HG03280 (cell line): ENCODE measurements around the gene HTR1D.
"Not testable (repeated sequence)": the region's sequence is repeated elsewhere in the genome, so short reads cannot be mapped to it uniquely, and the experiment has no call there.

Source experiments
- ATAC-seq: cut with Tn5 transposase; IDR thresholded peaks from one replicate; pipeline ENCODE4 v1.9.1; 2021; ENCODE audit warnings: mild to moderate bottlenecking, moderate library complexity; ENCODE audit not compliant: unreplicated experiment

Gene HTR1D, protein sequence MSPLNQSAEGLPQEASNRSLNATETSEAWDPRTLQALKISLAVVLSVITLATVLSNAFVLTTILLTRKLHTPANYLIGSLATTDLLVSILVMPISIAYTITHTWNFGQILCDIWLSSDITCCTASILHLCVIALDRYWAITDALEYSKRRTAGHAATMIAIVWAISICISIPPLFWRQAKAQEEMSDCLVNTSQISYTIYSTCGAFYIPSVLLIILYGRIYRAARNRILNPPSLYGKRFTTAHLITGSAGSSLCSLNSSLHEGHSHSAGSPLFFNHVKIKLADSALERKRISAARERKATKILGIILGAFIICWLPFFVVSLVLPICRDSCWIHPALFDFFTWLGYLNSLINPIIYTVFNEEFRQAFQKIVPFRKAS

GRCh38 chr1:23217421-23218115 is at the start of gene HTR1D:
TSS of gene HTR1D (minus strand) at chr1:23217502. CDS start at chr1:23194219, 23,283 bp downstream.
- ATAC-seq: no peak

DNA sequence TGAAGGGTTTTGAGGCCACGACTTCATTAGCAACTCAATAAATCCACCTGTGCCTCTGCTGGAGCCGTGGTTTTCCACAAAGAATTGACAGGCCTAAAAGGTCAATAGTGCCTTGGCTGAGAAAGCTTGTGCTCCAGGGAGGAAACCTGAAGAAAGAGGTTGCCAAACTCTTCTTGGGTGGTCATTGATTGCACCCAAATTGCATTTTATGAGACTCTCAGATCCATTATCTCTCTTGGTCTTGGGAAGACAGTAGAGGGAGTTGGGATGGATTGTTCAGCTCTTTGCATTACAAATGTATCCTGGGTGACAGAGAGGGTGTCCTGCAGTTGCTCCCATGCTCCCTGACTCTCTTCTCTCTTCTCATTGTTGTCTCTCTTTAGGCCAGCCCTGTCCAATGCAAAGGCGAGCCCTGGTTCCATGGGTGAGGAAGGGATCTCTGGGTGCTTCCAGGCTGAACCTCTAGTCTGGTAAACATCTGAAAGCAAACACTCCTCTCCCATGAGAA is 46.1 kb upstream of the HTR1D start:
- ATAC-seq: no peak

GRCh38 chr1:23258082-23258481 is 40.8 kb upstream of the HTR1D start:
- ATAC-seq: not testable (repeated sequence)

DNA sequence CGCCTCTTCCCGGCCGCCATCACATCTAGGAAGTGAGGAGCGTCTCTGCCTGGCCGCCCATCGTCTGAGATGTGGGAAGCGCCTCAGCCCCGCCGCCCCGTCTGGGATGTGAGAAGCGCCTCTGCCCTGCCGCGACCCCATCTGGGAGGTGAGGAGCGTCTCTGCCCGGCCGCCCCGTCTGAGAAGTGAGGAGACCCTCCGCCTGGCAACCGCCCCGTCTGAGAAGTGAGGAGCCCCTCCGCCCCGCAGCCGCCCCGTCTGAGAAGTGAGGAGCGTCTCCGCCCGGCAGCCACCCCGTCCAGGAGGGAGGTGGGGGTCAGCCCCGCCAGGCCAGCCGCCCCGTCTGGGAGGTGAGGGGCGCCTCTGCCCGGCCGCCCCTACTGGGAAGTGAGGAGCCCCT is 40.1 kb upstream of the HTR1D start:
- ATAC-seq: not testable (repeated sequence)

DNA sequence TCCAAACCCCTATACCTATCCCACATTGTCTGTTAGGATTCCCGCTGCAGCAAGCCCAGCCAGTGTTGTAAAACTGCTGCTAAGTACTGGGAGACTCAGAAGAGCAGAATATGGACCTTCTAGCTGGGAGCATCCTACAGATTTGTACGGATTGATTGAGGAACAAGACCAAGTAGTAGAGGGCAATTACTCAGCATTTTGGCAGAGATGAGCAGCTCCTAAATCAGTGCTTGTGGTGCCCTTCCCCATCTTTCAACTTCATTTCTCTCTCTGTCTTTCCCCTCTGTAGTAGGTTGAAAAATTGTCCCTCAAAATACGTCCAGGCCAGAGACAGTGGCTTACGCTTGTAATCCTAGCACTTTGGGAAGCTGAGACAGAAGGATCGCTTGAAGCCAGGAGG is 37.3 kb upstream of the HTR1D start:
- no peak for ATAC-seq

GRCh38 chr1:23251812-23252211 is 34.5 kb upstream of the HTR1D start:
- no peak for ATAC-seq

- no peak for ATAC-seq
These were observed 32.6 kb upstream of the HTR1D start for GRCh38 chr1:23249787-23250454.

- no peak for ATAC-seq
These were observed 30.0 kb upstream of the HTR1D start for GRCh38 chr1:23247276-23247675.

- no peak for ATAC-seq
These were observed 29.0 kb upstream of the HTR1D start for GRCh38 chr1:23246274-23246673.

DNA sequence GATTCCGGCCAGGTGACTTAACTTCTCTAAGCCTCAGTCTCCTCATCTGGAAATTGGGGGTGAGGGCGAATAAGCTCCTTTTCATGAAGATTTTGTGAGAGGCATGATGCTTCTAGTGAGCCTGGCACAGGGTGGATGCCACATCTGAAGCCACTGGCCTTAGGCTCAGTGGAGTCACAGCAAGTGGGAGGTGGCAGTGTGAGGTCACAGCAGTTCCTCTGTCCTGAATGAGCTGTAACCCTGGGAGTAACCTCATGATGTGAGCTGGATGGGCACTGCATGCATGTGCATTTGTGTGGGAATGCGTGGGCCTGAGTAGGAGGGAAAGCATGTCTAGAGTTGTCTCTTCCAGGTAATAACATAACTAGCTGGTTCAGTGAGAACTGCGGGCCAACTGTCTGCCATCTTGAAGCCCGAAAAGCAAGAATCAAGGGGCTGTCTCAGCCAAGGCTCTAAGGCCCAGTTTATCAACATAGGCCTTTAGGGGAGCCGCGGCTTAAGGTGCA is 27.0 kb upstream of the HTR1D start:
- ATAC-seq: no peak

- no peak for ATAC-seq
These were observed 25.1 kb upstream of the HTR1D start for GRCh38 chr1:23242414-23242813.

GRCh38 chr1:23239638-23240295 is 22.5 kb upstream of the HTR1D start:
- no peak for ATAC-seq

- no peak for ATAC-seq
These were observed 21.3 kb upstream of the HTR1D start for GRCh38 chr1:23238565-23238964.

DNA sequence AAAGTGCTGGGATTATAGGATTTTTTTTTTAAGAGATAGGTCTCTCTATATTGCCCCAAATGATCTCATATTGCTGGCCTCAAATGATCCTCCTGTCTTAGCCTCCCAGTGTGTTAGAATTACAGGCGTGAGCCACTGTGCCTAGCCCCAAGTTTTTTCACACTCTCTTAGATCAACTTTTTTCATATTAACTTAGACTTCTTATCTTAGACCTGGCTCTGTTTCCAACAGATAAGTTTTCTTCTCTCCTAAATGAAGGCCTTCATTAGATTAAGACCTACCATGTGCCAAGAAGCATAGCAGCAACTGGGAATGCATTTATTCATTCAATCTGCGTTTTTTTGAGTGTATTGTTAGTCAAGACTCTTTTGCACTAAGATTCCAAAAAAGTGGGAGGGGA is 20.2 kb upstream of the HTR1D start:
- no peak for ATAC-seq

- no peak for ATAC-seq
These were observed 10.5 kb upstream of the HTR1D start for GRCh38 chr1:23227806-23228205.

DNA sequence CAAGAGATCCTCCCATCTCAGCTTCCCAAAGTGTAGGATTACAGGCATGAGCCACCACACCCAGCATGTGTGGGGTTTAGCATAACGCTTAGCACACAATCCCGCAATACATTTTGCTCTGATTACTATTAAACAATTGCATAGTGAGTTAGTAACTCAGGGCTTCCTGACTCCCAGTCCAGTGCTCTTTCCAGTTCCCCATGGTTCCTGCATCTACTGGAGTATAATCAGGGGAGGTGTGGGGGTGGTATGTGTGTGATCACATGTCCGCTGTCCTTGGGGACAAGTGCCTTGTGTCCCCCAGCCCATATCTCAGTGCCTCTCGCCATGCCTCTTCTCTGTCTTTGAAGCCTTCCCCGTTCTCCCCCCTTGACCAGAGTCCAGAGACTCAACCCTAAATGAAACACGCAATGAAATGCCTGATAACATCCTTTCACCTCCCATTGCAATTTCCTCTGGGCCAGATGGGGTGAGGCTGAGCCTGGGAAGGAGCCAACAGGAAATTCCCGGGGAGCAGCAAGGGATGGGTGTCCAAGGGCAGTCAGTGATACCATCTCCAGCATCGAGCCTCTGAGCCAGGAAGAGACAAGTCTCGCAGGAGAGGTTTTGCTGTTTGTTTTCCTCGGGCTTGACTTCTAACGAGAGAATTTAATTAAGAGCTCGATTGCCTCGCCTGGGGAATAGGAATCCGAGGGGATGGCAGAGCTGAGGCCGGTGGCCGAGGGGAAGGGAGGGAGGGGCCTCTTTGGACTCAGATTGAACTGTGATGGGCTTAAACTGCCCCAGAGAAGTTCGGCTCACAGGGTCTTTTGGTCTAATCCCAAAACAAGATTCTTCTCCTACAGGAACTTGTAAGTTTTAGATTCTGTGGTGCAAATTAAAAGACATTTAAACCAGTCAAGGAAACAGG is 7.7 kb upstream of the HTR1D start:
- no peak for ATAC-seq

DNA sequence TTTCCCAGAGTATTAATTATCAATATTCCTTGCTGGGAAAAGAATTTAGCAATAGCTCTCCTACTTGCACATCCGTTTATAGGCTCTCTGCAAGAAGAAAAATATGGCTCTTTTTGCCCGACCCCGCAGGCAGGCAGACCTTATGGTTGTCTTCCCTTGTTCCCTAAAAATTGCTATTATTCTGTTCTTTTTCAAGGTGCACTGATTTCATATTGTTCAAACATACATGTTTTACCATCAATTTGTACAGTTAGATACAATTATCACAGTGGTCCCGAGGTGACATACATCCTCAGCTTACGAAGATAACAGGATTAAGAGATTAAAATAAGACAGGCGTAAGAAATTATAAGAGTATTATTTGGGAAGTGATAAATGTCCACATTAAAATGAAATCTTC is 6.7 kb upstream of the HTR1D start:
- not testable (repeated sequence) for ATAC-seq

- not testable (repeated sequence) for ATAC-seq
These were observed 6.2 kb upstream of the HTR1D start for GRCh38 chr1:23223490-23223951.

GRCh38 chr1:23222742-23223141 is 5.4 kb upstream of the HTR1D start:
- no peak for ATAC-seq

- ATAC-seq: no peak
These were observed 5.0 kb upstream of the HTR1D start for GRCh38 chr1:23222331-23222730.
